RCC 7860 (cell line): Measurements from ENCODE around the gene MACIR.
A peak's percentile ranks its signal among the peaks of the same experiment; 100 is the strongest.

Experiments
- DNase-seq: peaks from one replicate; pipeline ENCODE4 v3.0.0-alpha.2; 2015; ENCODE audit warnings: low spot score
- FAIRE-seq: peaks from 2 replicates; lab custom pipeline; 2012; peaks lifted over from hg19 to GRCh38; lab: Jason Lieb, UNC

Gene MACIR

DNA sequence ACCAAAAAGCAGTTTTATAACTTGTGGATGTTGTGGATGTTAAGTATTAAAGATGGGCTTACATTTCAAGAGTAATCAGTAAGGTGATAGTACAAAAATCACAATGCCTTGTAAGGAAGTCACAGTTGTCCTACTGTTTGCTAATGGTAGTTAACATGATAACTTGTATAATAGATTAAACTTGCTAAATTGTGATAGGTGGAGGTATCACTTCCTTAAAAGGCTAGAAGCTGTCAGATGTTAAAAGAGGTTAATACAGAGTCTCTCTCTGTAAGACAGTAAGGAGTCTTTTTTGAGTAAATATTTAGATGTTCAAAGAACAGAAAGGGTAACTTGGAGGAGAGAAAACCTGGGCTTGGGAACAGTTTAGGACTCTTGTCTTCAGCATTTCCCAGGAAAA, 14.2 kb upstream of the MACIR start:
- DNase-seq (no peak), FAIRE-seq (no peak)

DNA sequence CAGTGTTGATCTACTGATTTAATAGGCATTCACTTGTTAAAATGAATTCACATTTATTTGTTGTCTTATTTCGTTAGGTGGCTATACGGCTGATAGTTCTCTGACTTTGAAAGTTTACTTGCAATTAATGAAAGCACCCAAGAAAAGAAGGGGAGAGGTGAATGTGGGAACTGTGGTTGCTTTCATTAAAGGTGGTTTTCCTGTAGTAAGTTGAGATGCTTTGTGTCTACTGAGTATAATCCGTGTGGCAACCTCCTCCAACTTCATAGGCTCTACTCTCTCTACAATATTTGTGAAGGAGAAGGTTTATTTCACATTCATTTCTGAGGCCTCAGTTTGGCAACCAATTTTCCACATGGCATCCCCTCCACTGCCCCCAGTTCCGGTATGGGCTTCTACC, 12.8 kb upstream of the MACIR start:
- FAIRE-seq (no peak), DNase-seq (no peak)

DNA sequence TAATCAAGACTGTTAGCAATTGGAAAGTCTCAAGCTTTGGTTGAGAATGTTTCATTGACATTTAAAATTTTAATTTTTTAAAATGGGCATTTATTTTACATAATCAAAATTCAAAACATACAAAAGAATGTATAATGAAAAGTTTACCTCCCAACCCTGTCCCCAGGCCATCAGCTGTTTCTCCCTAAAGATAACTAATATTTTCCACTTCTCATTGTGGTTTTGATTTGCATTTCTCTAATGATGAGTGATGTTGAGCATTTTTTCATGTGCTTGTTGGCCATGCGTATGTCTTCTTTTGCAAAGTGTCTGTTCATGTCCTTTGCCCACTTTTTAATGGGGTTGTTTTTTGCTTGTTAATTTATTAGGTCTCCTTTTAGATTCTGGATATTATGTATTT, 11.4 kb upstream of the MACIR start:
- DNase-seq, result no peak
- FAIRE-seq, result no peak

DNA sequence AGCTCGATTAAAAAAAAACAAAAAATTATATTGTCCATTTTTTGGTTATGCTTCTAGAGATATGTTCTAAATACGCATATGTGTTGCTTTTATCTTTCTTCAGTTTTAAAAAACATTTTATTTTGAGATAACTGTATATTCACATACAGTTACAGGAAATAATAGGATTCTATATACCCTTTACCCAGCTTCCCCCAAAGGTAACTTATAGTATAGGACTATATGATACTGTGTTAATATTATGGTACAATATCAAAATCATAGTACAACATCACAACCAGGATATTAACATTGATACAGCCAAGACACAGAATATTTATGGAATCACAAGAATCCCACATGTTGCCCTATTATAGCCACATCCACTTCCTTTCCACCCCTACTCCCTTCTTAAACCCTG, 9.5 kb upstream of the MACIR start:
- FAIRE-seq (no peak), DNase-seq (no peak)

DNA sequence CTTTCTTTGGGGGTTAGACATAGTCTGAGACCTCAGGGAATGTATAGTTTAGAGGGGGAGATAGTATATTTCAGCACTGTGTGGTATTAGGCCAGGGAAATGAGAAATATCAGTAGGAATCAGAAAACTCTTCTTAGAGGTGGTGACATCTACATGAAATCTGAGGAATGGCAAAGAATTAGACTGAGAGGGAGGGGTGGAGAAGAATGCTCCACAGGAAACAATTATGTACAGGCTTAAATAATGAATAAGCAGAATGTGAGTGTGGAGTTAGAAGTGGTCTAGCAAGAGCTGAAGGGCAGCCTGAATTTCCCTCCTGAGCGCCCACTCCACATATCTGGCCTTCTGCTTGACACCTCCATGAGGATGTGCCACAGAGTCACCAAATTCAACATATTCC, 3.6 kb upstream of the MACIR start:
- no peak for DNase-seq
- FAIRE-seq, result no peak

DNA sequence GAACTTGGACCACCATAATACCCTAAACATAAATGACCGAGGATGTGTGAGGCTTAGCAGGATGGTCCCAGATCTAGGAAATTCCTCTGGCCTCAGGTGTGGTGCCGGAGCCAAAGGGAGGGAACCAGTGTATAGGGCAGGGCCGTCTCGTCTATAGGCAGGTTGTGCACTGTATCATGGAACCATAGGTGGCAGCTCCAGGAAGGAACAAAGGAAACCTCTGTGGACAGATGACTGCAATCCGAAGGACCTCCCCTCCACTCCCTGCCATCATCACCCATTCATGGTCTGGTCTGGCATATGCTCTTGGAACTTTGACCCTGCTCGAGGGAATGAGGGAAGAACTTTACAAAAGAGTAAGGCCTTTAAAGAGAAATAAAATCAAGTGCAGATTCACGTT, 2.9 kb upstream of the MACIR start:
- DNase-seq, result no peak
- no peak for FAIRE-seq

DNA sequence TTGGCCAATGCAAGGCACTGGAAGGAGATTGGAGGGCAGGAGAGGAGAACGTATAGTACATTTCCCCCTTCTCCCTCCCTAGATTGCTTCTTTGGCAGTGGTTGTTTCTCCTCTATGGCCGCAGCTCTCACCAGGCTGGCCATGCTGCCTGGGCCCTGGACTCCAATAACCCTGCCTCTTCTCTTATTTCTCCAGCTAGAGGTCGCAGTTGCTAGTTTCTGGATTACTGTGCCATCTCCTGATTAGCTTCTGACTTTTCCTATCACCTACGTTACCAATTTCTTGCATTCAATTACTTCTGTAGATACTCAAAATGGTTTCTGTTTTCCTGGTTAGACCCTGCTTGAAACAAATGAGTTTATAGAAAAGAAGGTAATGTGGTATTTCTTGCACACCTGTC, 2.4 kb upstream of the MACIR start:
- no peak for DNase-seq

DNA sequence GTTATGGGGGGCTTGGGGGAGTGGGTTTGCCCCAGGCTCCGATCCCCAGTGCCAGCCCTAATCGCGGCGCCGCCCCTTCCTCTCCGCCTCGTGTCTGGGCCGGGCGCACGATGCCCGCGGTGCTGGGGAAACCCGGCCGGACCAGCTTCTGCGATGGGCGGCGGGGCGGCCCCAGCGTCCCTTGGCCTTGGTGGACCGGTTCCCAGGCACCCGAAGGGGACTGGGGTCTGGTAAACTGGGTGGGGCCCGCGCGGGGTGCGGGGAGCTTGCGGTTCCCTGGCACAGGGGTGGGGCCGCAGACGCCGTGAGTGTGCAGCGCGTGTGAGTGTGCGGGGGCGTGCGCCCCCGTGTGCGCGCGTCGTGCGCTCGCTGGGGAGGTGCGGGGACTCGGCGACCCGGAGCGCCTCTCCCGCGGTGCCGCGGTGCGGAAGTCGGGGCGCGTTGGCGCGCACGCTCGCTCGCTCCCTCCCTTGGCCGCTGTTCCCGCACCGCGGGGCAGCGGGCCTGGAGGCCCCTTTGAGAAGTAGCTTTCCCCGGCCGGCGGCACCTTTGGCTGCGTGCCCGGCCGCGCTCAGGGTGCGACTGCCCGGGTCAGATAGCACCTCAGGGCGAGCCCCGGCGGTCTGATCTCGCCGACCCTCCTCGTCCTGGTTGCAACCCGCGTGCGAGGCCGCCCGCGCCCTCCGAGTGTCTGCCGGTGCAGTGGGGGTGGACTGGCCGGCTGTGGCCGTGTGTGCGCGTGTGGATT, 568 bp downstream of the MACIR start:
- DNase-seq (peak; percentile 10), FAIRE-seq (no peak)

More for the DNA sequence above, 2.4 kb upstream of the MACIR start:
- no peak for FAIRE-seq

DNA sequence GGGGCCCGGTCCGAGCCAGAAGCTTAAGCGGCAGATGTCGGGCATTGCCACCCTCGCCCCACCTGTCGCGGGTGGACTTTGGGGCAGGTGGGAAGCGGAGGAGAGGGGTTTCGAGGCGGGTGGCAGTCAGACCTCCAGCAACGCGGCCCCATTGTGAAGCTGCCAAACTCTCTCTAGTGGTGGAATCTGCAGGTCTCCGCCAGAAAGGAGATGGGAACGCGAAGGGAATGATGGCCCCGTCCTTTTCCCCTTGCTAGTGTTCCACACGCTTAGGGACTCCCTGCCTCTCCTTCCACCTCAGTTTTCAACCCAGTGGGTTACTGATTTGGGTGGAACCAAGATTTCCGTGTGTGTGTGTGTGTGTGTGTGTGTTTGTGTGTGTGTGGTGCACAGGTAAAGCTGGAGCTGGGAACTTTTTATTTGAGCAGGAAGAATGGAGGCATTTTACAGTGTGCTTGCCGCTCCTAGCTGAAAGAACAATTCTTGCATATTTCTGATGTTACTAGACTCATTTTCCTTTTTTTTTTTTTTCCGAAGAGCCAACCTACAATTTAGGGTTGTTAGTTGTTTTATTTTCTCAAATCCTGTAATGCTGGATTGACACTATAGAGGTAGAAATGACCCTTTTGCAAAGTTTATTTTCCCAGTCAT, 1.3 kb downstream of the MACIR start:
- DNase-seq, result no peak
- FAIRE-seq, result no peak

DNA sequence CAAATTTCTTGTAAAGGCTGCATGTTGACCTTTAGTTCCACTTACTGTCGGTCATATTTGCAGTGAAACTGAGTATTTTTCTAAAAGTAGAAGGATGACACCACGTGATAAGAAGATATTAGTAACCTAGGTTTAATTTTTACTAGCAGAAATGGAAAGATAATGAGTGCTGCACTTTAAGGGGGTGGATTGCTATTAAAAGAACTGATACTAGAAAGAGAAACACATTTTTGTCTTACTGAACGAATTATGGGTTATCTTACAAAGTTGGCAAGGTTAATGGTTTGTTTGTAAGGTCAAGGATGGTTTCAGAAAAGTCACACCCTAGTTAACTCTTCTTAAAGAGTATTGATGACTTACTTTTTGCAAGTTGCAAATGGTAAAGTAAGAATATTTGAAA, 2.4 kb downstream of the MACIR start:
- no peak for DNase-seq
- no peak for FAIRE-seq

DNA sequence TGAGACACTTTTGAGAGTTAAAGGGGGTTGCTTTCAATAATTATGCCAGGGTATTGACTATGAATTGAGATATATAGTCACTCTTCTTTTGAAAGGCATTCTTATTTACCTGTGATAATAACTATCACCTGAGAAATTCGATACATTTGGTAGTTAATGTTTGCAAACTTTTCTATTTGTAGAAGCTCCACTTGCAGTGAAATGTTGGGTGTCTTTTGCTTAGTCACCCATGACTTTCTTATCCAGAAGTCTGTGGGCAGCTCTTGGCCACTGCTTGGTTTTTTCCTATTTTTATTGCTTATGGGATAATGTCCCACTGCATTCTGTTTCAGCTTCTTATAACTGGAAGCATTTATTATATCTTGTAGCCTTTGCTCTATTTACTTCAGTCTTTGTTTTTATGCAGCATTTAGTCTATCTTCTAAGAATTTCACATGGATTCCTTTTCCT, 3.9 kb downstream of the MACIR start:
- DNase-seq, result no peak
- peak; percentile 76 for FAIRE-seq

DNA sequence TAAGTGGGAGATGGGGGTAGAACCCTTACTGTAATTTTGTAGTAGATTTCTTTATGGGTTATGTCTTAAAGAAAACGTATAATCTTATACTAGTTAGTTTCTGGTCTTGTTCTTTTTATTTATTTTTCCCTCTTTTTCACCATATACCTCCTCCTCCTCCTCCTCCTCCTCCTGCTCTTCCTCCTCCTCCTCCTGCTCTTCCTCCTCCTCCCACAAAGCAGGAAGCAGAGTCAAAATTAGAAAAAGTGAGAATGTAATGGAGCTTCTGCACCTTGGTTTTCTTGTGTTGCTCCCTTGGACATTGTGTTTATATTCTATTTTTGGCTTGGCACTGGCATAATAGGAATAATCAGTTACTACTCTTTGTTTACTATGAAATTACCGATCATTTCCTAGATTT, 4.5 kb downstream of the MACIR start:
- no peak for DNase-seq
- no peak for FAIRE-seq

DNA sequence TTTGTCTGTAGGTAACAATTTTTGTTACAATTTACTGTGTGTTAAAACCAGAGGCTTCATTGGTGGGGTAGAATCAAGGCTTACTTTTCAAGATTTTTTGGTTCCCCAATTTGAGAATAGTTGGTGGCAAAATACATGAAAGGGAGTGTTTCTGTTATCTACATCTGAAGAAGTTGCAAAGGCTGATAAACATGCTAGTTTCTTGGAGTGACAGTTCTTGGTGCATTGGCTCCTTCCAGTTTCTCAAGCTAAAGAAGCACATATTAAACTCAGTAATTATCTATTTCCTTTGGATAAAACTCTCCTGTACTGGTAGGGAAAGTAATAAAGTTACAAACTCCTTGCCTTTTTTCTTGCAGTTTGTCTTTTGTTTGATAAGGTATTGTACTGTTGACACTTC, 5.9 kb downstream of the MACIR start:
- FAIRE-seq (no peak), DNase-seq (no peak)

DNA sequence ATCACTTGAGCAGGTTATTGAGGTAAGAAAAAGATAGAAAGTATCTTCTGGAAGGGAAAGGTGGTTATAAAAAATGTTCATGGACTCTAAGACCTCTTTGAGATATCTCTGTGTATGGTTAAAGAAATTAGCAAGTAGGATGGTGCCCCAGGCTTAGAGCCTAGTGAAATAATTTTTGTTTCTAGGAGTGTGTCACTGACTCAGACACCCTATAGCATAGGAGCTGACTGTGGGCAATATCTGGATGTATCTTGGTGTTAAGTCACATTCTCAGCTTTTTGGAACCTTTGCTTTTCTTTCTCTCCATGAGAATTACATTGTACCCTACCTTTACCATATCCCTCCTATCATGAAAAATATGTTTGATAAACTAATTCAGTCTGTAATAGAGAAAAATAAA, 12.0 kb downstream of the MACIR start:
- no peak for FAIRE-seq
- DNase-seq, result no peak

DNA sequence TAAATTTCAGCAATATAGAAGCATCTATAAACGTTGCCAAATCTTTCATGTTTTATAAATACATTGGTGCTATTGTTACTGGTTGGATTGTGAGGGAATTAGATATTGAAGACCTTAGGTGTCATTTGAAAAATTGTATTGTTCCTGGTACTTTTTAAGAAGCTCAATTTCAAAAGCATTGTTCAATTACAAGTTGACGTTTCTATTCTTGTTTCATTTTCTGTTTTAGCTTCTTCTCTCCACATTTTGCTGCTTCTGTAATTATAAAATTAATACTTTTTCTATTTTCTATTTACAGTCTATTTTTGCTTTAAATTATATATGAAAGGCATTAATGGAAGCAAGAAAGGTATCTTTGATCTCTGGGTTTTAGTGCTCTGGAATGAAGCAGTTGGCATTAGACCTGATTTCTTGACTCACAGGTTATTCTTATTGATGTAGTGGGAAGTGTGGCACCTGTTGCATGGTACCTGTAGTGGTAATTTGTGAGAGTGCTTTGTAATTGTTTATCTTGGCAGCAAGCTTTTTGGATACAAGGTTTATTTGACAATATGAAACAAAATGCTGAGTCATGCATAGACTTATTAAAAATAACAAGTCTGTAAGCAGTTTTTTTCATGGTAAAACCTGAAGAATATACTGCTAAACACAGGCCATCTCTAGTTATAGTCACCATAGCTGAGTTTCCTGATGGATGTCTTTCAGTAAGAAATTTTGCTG, 13.2 kb downstream of the MACIR start:
- DNase-seq (no peak), FAIRE-seq (no peak)

DNA sequence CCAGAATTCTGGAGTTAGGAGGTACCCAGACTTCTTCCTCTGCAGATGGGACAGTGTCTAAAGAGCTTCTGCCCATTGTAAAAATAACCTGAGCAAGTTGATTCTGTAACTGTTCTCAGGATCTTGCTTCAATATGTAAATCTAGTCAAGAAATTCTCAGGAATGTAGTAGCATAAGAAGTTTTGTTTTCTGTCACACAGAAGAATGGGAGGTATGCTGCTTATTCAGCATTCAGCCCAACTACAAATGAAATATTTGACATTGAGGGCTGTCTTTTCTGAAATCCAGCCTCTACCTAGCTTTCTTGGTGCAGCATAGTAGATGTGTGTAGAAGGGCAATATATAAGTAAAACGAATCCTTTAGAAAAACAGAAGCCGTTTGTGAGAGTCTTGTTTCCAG, 13.8 kb downstream of the MACIR start:
- DNase-seq (no peak), FAIRE-seq (no peak)

DNA sequence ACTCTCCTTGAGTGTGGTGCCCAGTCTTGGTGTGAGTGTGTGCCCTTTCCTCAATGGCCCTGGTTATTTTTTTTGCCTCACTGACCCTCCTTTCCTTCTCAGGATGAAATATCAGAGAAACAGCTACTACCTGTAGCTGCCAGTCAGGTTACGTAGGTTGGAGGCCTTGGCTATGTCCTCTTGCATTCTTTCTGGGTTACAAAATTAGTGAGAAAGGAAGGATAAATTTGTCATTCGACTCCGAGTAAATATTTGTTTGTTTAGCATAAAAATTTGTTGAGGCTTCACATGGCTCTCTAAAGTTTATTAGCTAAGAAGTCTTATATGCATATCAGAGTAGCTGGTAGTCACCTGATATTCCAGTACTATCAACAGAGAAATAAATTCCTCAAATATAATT, 15.4 kb downstream of the MACIR start:
- FAIRE-seq (no peak), DNase-seq (no peak)

DNA sequence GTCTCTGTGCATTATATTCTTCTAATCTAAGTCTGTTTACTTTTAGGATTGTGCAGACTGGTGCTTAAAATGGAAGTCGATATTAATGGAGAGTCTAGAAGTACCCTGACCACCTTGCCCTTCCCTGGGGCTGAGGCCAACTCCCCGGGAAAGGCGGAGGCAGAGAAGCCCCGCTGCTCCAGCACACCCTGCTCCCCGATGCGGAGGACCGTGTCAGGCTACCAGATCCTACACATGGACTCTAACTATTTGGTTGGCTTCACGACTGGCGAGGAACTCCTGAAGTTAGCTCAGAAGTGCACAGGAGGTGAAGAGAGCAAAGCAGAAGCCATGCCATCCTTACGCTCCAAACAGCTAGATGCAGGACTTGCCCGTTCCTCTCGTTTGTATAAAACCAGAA, 17.3 kb downstream of the MACIR start:
- FAIRE-seq (no peak), DNase-seq (no peak)

DNA sequence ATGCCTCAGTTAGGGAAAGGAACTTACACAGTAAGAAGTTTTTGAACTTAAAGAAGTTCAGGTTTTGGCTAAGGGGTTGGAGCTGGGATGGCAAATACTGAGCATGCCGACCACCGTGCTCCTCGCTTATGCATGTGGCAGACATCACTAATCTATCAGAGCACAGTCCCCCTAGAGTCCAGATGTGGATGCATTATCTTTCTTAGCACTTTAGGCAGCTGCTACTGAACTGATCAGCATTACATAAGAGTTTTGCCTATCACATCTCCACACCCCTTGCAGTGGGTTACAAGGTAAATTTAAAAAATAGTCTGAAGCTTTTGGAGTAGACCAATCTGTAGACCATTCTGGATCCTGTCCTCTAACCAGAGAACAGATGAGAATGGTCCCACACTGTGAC, 22.4 kb downstream of the MACIR start:
- DNase-seq, result no peak
- no peak for FAIRE-seq

DNA sequence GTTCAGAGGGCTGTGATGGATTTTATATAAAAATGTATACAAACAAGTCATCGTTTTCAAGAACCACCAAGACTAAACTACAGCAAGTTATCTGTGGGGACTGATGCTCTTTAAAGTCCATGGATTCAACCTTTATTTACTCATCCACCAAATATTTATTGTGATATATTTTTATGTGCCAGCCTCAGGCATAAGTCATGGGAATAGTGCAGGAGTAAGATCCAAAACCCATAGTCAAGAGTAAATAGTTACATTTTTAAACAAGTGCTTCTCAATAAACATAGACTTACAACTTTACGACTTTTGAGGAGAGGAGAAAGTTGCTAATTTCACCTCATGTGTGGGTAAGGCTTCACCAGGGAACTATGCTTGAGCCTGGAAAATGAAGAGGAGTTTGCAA, 24.6 kb downstream of the MACIR start:
- DNase-seq (no peak), FAIRE-seq (no peak)

DNA sequence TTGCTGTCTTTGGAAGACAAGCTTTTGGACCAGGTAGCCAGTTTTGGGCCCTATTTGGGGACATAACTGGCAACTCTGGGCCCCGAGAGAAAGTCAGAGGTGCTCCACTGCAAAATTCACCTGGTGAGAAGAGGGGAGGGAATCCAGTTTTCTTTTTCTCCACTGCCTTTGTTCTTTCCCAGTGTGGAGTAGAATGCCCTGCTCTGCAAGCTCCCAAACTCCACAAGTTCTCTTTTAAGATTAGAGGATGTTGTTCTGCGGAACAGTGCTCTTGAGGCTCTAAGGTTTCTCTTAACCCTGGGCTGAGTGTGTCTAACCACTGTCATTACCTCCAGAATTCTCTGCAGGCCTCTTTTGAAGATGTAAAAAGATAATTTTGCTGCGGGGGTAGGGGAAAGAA, 25.3 kb downstream of the MACIR start:
- FAIRE-seq (no peak), DNase-seq (no peak)

DNA sequence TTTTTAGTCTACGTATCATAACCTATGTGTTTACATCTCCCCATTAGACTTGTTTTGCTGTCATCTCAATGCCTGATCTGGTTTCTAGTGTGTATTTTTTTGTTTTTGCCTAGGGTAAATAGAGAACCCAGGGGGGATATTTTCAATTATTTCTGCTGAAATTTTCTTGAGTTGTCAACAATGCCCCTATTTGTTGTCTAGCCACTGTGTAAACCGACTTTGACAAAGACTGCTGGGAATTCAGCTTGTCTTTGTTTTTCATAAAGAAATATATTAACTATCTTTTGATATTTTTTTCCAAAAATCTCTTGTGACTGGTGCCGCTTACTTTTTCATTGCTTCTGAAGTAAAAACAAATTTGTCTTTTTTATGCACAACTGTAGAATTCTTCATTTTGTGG, 28.1 kb downstream of the MACIR start:
- FAIRE-seq (no peak), DNase-seq (no peak)
